ENCODE results near the gene ASPN.
A peak's percentile ranks its signal among the peaks of the same experiment; 100 is the strongest.

Gene ASPN

DNA sequence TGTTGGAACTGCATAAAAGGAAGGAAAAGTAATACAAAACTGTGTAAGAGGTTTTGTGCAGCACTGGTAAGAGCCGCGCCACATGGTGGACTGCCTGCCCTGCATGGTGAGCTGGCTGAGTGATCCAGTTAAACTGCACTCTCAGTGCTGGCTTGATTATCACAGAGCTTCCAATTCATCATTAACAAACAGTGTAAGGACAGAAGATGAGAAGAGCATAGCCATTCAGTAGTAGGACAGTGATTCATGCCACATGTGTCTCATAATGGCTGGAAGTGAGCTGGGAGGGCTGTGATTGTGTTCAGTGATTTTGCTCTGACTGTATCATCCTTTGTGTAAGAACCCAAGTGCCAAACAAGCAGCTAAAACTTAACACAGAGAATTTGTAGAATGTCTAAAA is 14.1 kb downstream of the ASPN start:
- peak; percentile 56 for DNase-seq (ENCODE audit: low spot score)

GRCh38 chr9:92467511-92467910 is 14.8 kb downstream of the ASPN start:
- no peak for DNase-seq (ENCODE audit: low spot score)

DNA sequence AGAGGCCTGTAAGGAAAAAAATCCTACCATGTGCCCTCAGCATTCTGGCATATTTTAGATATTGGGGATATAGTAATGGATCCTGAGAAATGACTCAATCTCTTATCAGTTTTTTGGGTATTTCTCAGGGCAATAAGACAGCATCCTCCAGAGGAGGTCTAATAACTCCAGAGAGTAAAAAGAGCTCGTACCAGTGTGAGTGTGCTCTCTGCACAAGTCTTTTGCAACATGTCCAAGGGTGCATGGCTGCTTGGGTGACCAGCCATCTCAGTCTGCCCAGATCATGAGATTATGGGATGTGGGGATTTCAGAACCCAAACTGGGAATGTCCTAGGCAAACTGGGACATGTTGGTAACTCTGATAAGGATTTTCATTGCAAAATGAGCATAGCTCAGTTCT is 15.3 kb downstream of the ASPN start:
- no peak for DNase-seq (ENCODE audit: low spot score)

DNA sequence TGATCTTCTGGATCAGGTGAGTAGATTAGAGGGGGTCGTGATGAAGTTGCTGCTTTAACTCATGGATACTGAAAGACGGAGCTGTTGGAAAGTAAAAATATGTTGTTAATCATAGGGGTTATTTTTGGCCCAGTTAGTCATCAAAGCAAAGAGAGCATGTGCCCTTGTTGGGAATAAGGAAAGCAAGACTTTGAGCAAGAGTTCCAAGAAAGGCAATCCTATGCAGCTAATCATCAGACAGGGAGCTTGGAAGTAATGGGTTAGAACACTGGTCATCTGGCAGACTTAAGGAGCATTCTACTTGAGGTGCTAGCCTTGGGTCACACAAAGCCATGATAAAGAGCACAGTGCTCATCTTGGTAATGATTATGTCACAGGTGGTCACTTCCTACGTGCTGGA is 18.3 kb downstream of the ASPN start:
- peak; percentile 47 for DNase-seq (ENCODE audit: low spot score)

DNA sequence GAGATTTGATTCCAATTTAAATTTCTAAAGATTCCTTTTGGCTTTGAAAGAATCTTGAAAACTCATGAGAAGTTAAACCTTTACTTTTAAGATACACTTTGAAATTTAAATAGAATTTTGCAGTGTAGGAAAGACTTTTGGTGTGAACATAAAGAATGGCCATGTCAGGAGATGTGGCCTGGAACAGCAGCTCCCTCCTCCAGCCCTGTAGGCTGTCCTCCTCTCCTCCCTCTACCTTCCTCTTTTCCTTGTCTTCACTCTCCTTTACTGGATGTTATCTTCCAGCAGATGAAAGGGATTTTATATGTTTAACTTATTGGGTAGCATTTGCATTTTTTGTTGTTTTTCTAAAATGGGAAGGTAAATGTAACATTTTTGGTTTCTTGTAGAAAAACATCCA is 18.9 kb downstream of the ASPN start:
- DNase-seq (ENCODE audit: low spot score): no peak

DNA sequence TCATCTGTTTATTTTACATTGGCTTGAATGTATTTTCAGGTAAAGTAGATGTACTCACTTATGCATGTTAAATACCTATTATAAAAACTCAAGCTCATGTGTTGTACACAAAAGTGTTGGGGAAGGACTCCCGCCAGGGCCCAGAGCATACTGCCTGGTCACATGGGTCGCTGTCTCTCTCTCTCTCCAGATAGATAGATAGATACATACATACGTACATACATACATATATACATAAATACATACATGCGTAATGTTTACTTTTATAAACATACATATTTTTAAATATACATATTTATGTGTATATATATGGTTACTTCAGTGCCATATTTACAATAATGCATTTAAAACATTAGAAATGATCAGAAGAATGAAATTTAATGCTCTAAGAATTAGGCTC is 24.7 kb downstream of the ASPN start:
- no peak for DNase-seq (ENCODE audit: low spot score)

DNA sequence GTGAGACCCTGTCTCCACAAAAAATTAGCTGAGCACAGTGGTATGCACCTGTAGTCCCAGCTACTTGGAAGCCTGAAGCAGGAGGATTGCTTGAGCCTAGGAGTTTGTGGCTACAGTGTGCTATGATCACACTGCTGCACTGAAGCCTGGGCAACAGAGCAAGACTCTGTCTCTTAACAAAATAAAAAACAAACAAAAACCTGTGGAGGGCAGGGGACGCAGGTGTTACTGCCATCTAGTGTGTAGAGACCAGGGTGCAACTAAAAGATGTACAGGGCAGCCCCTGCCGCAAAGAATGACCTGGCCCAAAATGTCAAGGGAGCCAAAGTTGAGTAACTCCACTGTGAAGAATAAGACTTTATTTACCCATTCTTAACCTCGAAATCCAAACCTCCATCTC is 27.1 kb downstream of the ASPN start:
- peak; percentile 53 for DNase-seq (ENCODE audit: low spot score)

DNA sequence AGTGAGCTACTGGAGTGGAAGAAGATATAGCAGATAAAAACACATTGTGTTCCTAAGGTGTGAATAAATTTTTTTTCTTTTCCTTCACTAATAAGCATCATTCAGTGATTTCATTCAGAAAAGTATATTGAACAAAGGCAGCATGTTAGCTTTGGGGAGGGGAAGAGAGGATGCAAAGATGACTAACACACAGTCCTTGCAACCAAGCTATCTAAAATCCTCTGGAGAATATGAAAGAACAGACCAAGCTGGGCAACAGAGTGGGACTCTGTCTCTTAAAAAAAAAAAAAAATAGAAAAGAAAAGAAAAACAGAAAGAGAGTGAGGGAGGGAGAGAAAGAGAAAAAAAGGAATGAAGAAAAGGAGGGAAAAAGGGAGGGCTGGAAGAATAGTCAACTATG is 35.8 kb downstream of the ASPN start:
- no peak for DNase-seq (ENCODE audit: low spot score)

DNA sequence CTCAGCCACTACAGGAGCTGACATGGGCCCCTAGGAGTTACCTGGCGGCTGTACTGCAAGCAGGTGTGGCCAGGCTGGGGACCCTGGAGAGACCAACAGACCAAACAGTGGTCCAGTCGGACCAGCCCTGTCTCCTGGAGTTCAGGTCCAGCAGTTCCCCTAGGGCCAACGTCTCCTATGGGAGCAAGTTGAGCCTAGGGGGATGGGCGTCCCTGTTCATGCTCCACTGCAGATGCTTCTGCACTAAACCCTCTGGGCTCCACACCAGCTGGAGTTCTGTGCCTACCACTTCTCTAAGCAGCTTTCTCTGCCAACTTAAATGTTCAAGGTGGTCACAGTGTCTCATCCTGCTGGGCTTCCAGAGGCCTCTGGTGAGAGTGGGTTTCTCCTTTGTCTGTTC is 37.5 kb downstream of the ASPN start:
- DNase-seq (ENCODE audit: low spot score): no peak

GRCh38 chr9:92440751-92441046 is 41.6 kb downstream of the ASPN start:
- DNase-seq (ENCODE audit: low spot score): no peak

GRCh38 chr9:92439921-92440750 is 42.2 kb downstream of the ASPN start:
- peak; percentile 90 for DNase-seq (ENCODE audit: low spot score)

DNA sequence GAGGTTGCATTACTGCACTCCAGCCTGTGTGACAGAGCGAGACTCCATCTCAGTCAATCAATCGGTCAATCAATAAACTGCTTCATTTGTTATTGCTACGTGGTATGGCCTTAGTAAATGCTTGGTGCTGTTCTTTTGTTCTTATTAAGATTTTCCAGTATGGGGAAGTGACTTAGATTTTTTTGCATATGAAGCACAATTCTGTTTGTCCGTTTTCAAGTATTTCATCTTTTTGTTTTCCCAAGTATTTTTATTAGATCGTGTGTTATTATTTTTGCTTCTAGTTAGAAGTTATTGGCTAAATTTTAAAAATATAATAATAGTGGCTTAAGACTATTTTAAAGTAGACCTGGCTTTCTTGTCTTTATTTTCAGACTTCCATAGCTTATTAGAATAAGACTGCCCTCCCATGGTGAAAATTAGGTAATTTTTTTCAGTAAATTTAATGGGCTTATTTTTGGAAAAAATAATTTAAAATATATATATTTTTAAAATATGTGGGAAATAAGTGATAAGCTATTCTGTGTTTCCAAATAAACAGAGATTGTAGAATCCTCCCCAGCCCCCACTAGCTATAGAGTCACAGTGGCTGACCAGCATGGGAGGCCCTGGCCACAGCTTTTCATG is 43.3 kb downstream of the ASPN start:
- DNase-seq (ENCODE audit: low spot score): peak; percentile 55

DNA sequence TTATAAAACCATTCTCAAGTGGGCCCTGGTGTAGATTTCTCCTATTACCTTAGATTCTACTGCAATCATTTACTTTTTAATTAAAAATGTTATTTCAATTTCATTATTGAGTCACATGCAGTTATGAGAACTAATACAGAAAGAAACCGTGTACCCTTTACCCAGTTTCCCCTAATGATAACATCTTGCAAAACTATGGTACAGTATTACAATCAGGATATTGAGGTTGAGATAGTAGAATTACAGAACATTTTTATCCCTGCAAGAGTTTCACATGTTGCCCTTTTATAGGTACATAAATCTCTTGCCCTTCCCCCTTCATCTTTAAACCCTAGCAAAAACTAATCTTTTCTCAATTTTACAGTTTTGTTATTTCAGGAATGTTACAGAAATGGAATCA is 47.0 kb downstream of the ASPN start:
- no peak for DNase-seq (ENCODE audit: low spot score)

GRCh38 chr9:92432972-92433548 is 49.2 kb downstream of the ASPN start:
- DNase-seq (ENCODE audit: low spot score): no peak

- DNase-seq (ENCODE audit: low spot score): no peak
These were observed 50.0 kb downstream of the ASPN start for GRCh38 chr9:92432350-92432749.

DNA sequence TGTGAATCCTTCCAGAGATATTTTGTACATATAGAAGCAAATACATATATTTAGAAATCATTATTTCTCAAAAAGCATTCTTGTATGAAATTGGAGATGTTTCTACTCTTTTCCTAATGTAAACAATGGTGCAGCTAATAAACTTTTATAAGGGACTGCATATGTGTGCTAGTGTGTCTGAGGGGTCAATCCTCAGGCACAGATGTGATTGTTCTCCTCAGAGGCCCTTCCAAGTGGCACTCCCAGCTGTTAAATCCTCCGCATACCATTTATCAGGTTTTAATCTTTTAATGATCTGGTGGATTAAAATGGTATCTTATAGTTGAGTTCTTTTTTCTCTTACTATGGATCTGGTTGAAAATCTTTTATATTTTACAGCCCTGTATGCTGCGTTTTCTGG is 52.5 kb downstream of the ASPN start:
- DNase-seq (ENCODE audit: low spot score): no peak

GRCh38 chr9:92426501-92427145 is 55.7 kb downstream of the ASPN start:
- no peak for DNase-seq (ENCODE audit: low spot score)

- DNase-seq (ENCODE audit: low spot score): no peak
These were observed 56.8 kb downstream of the ASPN start for GRCh38 chr9:92425474-92425873.

GRCh38 chr9:92424340-92424739 is 58.0 kb downstream of the ASPN start, which contains the start of gene OMD:
TSS of gene OMD (minus strand) at chr9:92424471. CDS start at chr9:92417558, 6,913 bp downstream.
- DNase-seq (ENCODE audit: low spot score): no peak

- DNase-seq (ENCODE audit: low spot score): no peak
These were observed 58.7 kb downstream of the ASPN start for GRCh38 chr9:92423612-92424011.

DNA sequence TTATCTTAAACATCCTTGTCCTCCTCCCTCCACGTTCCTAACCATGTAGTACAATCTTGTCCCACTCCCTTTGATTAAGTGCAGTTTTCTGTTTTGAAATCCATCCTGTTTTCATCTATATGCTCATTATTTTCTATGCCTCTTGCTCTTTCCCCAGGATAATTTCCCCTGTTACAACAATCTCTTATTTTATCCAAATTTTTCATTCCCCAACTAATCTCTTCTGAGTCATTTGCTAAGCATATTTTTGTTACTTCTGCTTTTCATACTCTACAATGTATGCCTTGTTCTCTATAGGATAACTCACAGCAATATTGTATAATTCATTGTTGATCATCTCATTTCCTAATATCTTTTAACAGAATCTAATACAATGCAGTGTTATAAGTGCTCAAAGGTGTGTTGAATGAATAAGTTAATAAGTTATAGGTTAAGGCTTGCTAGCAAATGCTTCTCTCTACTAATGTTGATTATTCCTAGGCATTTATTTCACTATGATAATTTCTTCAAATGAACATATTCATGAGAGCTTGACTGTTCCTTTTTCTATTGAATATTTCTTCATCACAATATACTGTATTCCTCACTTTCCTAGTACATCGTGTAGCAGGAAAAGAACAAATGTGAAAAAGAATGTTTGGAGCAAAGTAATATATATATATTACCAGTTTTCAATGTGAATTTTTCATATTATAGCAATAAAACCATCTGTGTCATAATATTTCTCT is 59.5 kb downstream of the ASPN start:
- DNase-seq (ENCODE audit: low spot score): no peak

- no peak for DNase-seq (ENCODE audit: low spot score)
These were observed 67.7 kb downstream of the ASPN start for GRCh38 chr9:92414566-92414965.
